A673 (cell line): ENCODE measurements around the gene SERPINE1. TPM values are rescaled to one million over a fixed set of nuclear protein-coding genes. Genes with fewer than 3 reads are reported as not detected.

ENCODE experiments used
- BruUV-seq: library from RNA; stranded (reverse); fragments of 400-500 nt; replicated peaks from 2 replicates; lab custom pipeline; 2021; lab: Mats Ljungman, UMichigan
- CTCF ChIA-PET: fragments of 300-600 bp; sonication (Branson Sonifier 250); formaldehyde crosslinking; loops from one replicate; lab custom pipeline; 2022; ENCODE audit warnings: antibody characterized with exemption; lab: Charles Lee
- POLR2A ChIA-PET: fragments of 300-600 bp; sonication (Branson Sonifier 250); formaldehyde crosslinking; loops from one replicate; lab custom pipeline; 2022; ENCODE audit warnings: antibody characterized with exemption; ENCODE audit not compliant: low non-redundant PET; lab: Charles Lee
- DNase-seq: peaks from one replicate; pipeline ENCODE4 v3.0.0-alpha.2; 2015; ENCODE audit warnings: low spot score
- H3K27ac ChIP-seq: fragments of 200-600 bp; sonication (generic); 2 replicates; pipeline ENCODE4 v1.5.1; 2016; ENCODE audit warnings: mixed run types, low read depth, mild to moderate bottlenecking, mixed read lengths, antibody characterized with exemption, low read length; ENCODE audit not compliant: poor library complexity, severe bottlenecking
- H3K27me3 ChIP-seq: fragments of 200-600 bp; sonication (generic); replicated peaks from 2 replicates; pipeline ENCODE4 v1.6.1; 2017; ENCODE audit warnings: mixed run types, low read depth, mild to moderate bottlenecking, mixed read lengths, antibody characterized with exemption, low read length; ENCODE audit not compliant: insufficient read depth, poor library complexity
- H3K36me3 ChIP-seq: fragments of 200-600 bp; sonication (generic); 2 replicates; pipeline ENCODE4 v1.6.1; 2016; ENCODE audit warnings: mixed run types, mild to moderate bottlenecking, mixed read lengths, antibody characterized with exemption, low read length; ENCODE audit not compliant: insufficient read depth, poor library complexity, severe bottlenecking
- H3K4me1 ChIP-seq: fragments of 200-600 bp; sonication (generic); 2 replicates; pipeline ENCODE4 v1.6.1; 2017; ENCODE audit warnings: mixed run types, mild to moderate bottlenecking, mixed read lengths, antibody characterized with exemption, low read length; ENCODE audit not compliant: insufficient read depth, poor library complexity, severe bottlenecking
- H3K4me3 ChIP-seq: fragments of 200-600 bp; sonication (generic); 2 replicates; pipeline ENCODE4 v1.5.1; 2016; ENCODE audit warnings: low read depth, mixed run types, mild to moderate bottlenecking, mixed read lengths, low read length; ENCODE audit not compliant: poor library complexity, severe bottlenecking
- H3K9me3 ChIP-seq: fragments of 200-600 bp; sonication (generic); 2 replicates; pipeline ENCODE4 v1.6.1; 2016; ENCODE audit warnings: mixed run types, low read depth, mild to moderate bottlenecking, mixed read lengths, antibody characterized with exemption, low read length; ENCODE audit not compliant: poor library complexity, severe bottlenecking
- CTCF ChIP-seq: fragments of 300-800, 200-600 bp; sonication (generic); conservative IDR thresholded peaks from 2 replicates; pipeline ENCODE4 v1.5.1; 2017; ENCODE audit warnings: low read depth, mild to moderate bottlenecking, antibody characterized with exemption, low read length, moderate library complexity, mixed read lengths
- EZH2 ChIP-seq: fragments of 200-600 bp; sonication (generic); IDR thresholded peaks from 2 replicates; pipeline ENCODE4 v1.6.1; 2017; ENCODE audit warnings: borderline replicate concordance, low read depth, mild to moderate bottlenecking, mixed read lengths, antibody characterized with exemption, low read length; ENCODE audit not compliant: poor library complexity, severe bottlenecking
- intact Hi-C: fragments of 100-400 bp; cut with micrococcal nuclease; formaldehyde crosslinking; loops from one replicate; pipeline ENCODE4 v1.10.0; 2022; ENCODE audit not compliant: unreplicated experiment
- total RNA-seq: library from RNA; stranded (reverse); gene quantifications from 2 replicates; pipeline ENCODE4 v1.2.3, GENCODE V29; 2021

The SERPINE1 gene
- total RNA-seq, 1 experiment from 2014 or later, result 5.3 TPM

DNA sequence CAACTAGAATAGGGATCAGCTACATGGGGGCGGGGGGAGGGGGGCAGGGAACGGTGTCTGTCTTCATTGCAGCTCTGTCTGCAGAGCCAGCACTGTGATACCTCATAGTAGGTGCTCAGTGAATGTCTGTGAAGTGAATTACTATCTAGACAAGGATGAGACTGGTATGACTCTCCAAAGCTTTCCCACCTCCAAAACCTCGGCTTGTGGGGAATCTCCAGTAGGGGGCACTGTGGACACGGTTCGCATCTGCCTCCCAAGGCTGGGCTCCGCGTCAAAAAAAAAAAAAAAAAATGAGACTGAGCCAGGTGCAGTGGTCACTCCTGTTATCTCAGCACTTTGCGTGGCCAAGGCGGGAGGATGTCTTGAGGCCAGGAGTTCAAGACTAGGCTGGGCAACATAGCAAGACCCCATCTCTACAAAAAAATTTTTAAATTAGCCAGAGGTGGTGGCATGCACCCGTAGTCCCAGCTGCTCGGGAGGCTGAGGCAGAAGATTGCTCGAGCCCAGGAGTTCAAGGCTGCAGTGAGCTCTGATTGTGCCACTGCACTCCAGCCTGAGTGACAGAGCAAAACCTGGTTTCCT lies 32.0 kb upstream of the SERPINE1 start:
- DNase-seq, result peak; percentile 66
- Histone ChIP-seq H3K4me1 (peaks cover 1% of the 10 kb centered on the region), H3K4me3 (no peak overlapping the region), H3K27ac (no peak overlapping the region), H3K36me3 (no peaks in the 10 kb centered on the region), H3K9me3 (no peaks in the 10 kb centered on the region), H3K27me3 (no peaks in the 10 kb centered on the region)
- ChIA-PET CTCF (interaction anchor here (0.5 to 1.0 kb wide), 12 partner anchors 10 to 215 kb away, joined by 3 to 11 read pairs (median 5); no protein-coding TSS in a partner anchor), POLR2A (no interaction called here)
- TF ChIP-seq EZH2, result no peak
- TF ChIP-seq CTCF, result peak; percentile 84
- BruUV-seq, result no TSS peak
- intact Hi-C loops, result loop anchor here (1.0 to 10.0 kb wide), 2 partner anchors 80 to 97 kb away; no protein-coding TSS in a partner anchor

DNA sequence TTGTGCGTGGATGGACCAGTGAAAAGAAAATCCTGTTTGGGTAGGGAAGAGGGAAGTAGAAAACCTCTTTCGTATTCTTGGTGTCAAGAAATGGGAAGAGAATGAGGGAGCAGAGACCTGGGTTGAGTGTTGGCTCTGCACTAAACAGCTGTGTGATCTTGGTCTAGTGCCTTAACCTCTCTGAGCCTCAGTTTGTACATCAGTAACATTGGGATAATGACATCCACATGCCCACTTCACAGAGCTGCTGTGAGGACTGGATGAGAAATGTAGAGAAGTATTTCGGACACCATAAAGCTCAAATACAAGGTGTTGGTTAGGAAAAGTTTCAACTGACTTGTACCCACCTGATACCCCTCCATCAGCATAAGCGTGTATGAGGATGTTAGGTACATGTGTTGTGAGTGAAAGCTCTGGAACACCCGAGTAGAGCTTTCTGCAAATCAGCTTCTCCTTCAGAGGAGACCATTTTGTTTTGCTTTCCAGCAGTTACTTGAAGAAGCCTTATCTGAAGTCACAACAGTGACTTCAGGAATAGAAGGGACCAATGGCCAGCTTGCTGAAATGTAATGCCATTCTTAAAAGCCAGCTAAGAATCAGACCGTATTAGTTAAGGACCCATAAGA lies 30.5 kb upstream of the SERPINE1 start:
- ChIA-PET CTCF (no interaction called here), POLR2A (interaction anchor here (0.6 kb wide), 1 partner anchor 138 kb away, joined by 3 read pairs; no protein-coding TSS in a partner anchor)
- BruUV-seq, result no TSS peak
- intact Hi-C loops, result loop anchor here (10.0 kb wide), 1 partner anchor 78 kb away; no protein-coding TSS in a partner anchor
- no peaks in the 10 kb centered on the region for H3K27me3 ChIP-seq
- H3K9me3 ChIP-seq, result no peaks in the 10 kb centered on the region
- no peak overlapping the region for H3K27ac ChIP-seq
- H3K4me3 ChIP-seq, result no peak overlapping the region
- H3K36me3 ChIP-seq, result no peaks in the 10 kb centered on the region
- TF ChIP-seq CTCF (no peak), EZH2 (no peak)
- peaks cover 12% of the 10 kb centered on the region for H3K4me1 ChIP-seq
- no peak for DNase-seq

GRCh38 chr7:101096957-101097347 lies 30.0 kb upstream of the SERPINE1 start:
- no TSS peak for BruUV-seq
- Histone ChIP-seq H3K9me3 (no peaks in the 10 kb centered on the region), H3K4me3 (no peak overlapping the region), H3K27ac (no peak overlapping the region), H3K4me1 (peaks cover 12% of the 10 kb centered on the region), H3K36me3 (no peaks in the 10 kb centered on the region), H3K27me3 (no peaks in the 10 kb centered on the region)
- ChIA-PET POLR2A (no interaction called here), CTCF (no interaction called here)
- TF ChIP-seq CTCF, result no peak
- TF ChIP-seq EZH2, result no peak
- no peak for DNase-seq
- intact Hi-C loops, result loop anchor here (10.0 kb wide), 1 partner anchor 78 kb away; no protein-coding TSS in a partner anchor
